Bone marrow (tissue), 2 donors: ENCODE data around the gene TPX2.
"Not testable (repeated sequence)": the region's sequence is repeated elsewhere in the genome, so short reads cannot be mapped to it uniquely, and the experiment has no call there.

Experiments used
- DNase-seq, 2 donors: peaks; one replicate each; lab custom pipeline; 2025; lab: John Stamatoyannopoulos, UW

The TPX2 gene

DNA sequence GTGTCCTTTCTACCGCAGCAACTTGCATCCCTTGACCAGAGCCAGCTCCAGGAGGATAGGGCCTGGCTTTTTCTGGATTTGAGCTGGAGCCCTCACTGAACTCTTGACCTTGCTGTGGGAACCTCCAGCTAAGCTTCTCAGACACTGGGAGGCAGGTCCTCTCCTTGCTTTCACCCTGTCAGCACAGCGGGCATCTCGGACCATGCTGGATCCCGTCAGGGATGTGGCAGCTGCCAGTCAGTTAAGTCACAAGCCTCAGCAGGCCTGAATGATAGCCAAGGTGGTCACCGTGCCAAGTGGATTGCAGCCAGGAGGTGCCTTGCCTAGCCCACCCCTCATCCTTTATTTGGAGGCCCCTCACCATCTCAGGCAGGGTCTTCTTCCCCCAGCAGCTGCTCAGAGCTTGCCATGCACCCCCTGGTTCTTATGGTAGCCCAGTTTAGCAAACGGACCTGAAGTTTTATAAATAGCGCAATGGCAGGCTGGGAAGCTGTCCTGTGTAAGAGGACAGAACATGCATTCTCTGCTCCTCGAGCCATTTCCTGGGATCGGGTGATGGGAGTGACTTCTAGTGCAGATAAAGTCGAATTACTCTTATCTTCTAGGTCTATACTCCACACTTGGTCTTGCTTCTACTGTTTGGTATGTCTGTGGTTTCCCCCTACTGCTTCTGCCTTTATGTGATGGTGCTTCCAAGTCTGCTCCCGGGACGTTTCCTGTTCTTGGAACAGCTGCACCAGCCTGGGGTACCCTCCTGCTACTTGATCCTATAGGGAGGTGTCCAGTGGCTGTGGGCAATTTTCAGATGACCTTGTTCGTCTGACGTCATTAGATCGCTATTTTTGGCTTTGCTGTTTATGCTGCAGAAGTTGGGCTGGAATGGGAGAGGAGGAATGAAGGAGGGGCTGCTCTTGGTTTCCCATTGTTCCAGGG lies 73.0 kb downstream of the TPX2 start:
- DNase-seq = no peak

- no peak for DNase-seq
Observed at GRCh38 chr20:31813611-31814010, 74.5 kb downstream of the TPX2 start.

DNA sequence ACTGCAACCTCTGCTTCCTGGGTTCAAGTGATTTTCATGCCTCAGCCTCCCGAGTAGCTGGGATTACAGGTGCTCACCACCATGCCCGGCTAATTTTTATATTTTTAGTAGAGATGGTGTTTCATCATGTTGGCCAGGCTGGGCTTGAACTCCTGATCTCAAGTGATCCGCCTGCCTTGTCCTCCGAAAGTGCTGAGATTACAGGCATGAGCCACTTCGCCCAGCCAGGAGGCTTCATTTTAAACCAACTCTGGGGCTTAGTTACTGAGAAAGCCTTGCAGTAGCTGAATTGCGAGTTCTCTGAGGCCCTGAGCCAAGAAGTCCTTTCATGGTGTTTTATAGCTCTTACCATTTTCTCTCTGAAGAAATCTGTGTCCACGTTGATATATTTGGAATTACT lies 75.1 kb downstream of the TPX2 start:
- not testable (repeated sequence) for DNase-seq

GRCh38 chr20:31815408-31816188 lies 76.5 kb downstream of the TPX2 start:
- no peak for DNase-seq

DNA sequence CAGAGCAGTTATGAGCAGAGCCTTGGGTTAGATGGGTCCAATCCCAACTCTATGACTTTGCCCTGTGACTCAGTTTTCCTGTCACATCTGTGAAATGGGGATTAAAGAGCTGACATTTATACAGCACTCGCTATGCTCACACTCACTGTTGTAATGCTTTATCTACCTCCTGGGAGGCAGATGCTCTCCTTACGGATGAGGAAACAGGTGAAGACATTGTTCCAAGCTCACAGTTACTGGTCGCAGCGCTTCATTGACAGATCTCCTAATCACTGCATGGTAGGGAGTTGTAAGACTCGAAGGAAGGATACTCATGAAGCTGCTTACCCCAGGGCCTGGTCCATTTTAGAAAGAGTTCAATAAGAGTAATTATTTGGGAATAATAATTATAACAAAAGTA lies 77.1 kb downstream of the TPX2 start:
- no peak for DNase-seq

GRCh38 chr20:31817461-31817860 lies 78.4 kb downstream of the TPX2 start:
- no peak for DNase-seq

DNA sequence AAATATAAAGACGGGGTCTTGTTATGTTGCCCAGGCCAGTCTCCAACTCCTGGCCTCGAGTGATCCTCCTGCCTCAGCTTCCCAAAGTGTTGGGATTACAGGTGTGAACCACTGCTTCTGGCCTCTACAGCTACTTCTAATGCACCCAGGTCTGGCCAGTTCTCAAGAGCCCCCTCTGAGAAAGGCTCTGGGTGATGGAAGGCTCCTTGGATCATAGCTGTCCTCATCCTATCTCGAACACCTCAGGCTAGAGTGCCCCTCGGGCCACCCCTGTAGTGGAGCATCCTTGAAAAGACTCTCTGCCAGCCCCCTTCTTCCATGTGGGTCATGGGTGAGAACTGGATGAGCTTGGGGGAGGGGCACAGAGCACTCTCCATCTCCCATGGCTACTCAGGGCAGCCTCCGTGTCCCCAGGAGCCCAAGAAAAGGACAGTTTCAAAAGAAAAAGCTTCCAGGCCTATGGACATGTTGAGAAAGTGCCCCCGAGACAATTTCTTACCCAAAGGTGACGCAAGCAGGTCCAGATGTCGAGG lies 79.4 kb downstream of the TPX2 start:
- DNase-seq = no peak

- DNase-seq = no peak
Observed at GRCh38 chr20:31819083-31819784, 80.1 kb downstream of the TPX2 start, which contains the start of gene MYLK2. Gene MYLK2, plus strand, starts transcription at chr20:31819356. Its CDS starts 225 bp downstream, at chr20:31819581.

- no peak for DNase-seq
Observed at GRCh38 chr20:31820228-31820627, 81.1 kb downstream of the TPX2 start.

GRCh38 chr20:31821427-31821826 lies 82.3 kb downstream of the TPX2 start:
- no peak for DNase-seq

DNA sequence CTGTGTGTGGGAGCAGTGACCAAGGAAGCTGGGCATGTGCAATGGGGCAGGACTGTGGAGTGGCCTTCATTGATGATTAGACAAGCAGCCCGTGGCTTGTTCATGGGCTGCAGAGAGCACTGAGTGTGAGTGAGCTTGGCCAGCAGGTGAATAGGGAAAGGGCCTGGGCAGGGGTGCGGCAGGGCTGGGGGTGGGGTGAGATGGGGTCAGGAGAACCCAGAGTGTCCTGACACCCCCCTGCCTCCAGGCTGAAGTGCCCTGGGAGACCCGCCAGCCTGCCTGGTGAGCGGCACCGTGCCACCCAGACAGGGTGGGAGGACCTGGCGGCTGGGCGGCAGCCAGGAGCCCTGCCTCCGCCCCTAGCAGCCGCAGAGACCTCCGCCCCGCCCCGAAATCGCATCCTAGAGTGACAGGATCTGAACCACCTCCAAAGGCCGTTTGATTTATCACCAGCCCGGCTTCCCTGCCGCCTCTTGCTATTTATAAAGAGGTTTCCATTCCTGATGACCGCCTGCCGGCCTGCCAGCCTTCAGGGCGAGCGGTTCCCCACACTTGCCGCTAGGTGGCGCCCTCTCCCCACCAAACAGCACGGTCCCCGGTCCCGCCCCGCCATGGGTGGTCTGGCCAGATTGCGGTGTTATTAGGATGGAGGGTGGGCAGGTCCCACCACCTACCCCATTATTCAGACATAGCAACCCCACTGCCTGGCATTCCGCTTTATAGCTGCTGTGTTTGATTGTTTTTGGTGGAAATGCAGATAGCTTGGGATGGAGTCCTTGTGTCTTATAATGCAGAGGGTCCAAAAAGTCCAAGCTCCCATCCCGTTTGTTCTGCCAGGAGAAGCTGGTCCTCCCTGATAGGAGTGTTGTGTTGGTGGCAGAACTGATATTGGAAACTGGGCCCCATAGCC lies 83.6 kb downstream of the TPX2 start:
- peak; percentile 20 to 64 for DNase-seq

- DNase-seq = peak in 1 of 2 donors; percentile 30
Observed at GRCh38 chr20:31823360-31824124, 84.5 kb downstream of the TPX2 start.

DNA sequence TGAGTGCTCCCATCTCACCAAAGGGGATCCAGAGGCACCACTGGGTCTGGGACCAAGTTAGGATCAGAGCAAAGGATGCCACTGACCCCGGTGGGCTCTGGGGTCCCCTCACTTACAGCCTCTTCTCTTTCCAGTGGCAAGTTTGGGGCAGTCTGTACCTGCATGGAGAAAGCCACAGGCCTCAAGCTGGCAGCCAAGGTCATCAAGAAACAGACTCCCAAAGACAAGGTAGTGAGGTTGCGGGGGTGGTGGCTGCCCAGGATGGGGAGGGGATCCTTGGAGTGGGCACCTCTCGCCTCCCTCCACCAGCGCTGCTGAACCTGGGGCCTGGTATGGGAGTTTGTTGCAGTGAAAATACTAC lies 85.0 kb downstream of the TPX2 start:
- no peak for DNase-seq

GRCh38 chr20:31824554-31825313 lies 85.6 kb downstream of the TPX2 start:
- no peak for DNase-seq

GRCh38 chr20:31826074-31826473 lies 87.0 kb downstream of the TPX2 start:
- DNase-seq = no peak

DNA sequence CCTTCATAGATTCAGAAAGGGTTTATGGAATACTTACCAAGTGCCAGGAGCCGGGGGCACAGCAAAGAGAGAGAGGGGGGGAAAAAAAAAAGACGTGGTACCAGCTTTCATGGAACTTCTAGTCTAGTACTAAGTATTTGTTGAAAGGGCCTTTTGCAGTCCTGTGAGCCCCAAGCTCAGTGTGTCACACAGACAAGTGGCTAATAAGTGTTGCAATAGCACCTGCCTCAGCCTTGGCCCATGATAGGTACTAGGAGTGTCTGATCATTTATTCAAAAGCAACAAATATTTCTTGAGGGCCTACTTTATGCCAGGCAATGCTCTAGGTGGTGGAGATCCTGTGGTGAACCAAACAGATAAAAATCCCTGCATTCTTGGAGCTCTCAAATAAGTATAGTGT lies 88.0 kb downstream of the TPX2 start:
- DNase-seq = no peak

DNA sequence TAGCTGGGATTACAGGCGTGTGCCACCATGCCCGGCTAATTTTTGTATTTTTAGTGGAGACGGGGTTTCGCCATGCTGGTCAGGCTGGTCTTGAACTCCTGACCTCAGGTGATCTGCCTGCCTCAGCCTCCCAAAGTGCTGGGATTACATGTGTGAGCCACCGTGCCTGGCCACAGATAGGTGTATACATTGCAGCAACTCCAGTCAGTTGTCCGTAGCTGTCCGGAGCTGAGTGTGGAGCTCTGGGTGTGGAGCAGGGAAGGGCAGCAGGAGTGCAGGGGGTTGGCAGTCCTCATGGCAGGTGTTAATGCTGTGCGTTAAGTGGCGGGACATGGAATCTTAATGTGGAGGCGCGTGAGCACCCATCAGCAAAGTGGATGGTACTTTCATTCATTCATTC lies 88.9 kb downstream of the TPX2 start:
- not testable (repeated sequence) for DNase-seq

DNA sequence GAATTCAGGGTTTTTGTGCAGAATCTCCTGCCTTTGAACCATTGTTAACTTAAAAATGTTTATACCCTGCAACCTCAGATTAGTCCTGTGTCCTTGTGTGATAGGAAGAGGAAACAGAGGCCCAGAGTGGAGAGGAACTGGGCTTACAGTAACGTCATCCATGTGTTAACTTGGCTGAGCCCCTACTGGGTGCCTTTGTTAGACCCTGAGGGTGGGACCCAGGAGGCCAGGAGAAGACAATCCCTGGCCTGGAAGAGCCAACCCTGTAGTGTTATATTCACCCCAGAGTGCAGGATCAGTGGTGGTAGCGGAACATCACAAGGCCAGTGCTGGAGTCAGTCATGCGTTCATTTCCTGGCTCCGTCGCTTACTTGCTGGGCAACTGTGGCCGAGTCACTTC lies 90.6 kb downstream of the TPX2 start:
- no peak for DNase-seq

GRCh38 chr20:31830406-31830981 lies 91.4 kb downstream of the TPX2 start:
- DNase-seq = no peak
